ENCODE results near the gene FRMD4A. TPM values are rescaled to one million over a fixed set of nuclear protein-coding genes. Genes with fewer than 3 reads are reported as not detected.

The FRMD4A gene
- total RNA-seq, 1 donor from 2014 or later = 20.2 TPM

GRCh38 chr10:14327527-14327926, 3.2 kb downstream of the FRMD4A start:
- Histone ChIP-seq H3K9me3 (ENCODE audit: low read depth) (no peaks in the 10 kb centered on the region), H3K4me2 (no peak overlapping the region)

GRCh38 chr10:14326581-14326980, 4.1 kb downstream of the FRMD4A start:
- H3K27ac Mint-ChIP-seq = no peak overlapping the region
- no peak for DNase-seq (ENCODE audit: low spot score)
- Histone ChIP-seq H3K27ac (no peak overlapping the region), H3K36me3 (no peaks in the 10 kb centered on the region), H3K4me1 (peaks cover 14% of the 10 kb centered on the region), H3K9me3 (ENCODE audit: low read depth) (no peaks in the 10 kb centered on the region), H4K20me1 (ENCODE audit: low read depth) (no peaks in the 10 kb centered on the region), H3K27me3 (no peaks in the 10 kb centered on the region), H3K4me3 (no peak overlapping the region), H3K79me2 (ENCODE audit: low read depth) (no peaks in the 10 kb centered on the region), H3F3A (ENCODE audit: low read depth) (peaks cover 2% of the 10 kb centered on the region), H3K9ac (no peak overlapping the region), H3K4me2 (no peak overlapping the region), H2AFZ (replicated peaks) (no peak overlapping the region)
- no peak overlapping the region for H3K4me3 Mint-ChIP-seq
- peaks cover 7% of the 10 kb centered on the region for H3K27me3 Mint-ChIP-seq (ENCODE audit: insufficient read depth, low read depth)
- TF ChIP-seq EZH2phosphoT487 (IDR thresholded peaks at IDR 0.05) (no peak), EZH2 (IDR thresholded peaks at IDR 0.05) (no peak), CTCF (IDR thresholded peaks at IDR 0.05) (no peak)
- H3K4me1 Mint-ChIP-seq = peaks cover 27% of the 10 kb centered on the region
- no peaks in the 10 kb centered on the region for H3K36me3 Mint-ChIP-seq
- H3K9me3 Mint-ChIP-seq = no peaks in the 10 kb centered on the region

More at GRCh38 chr10:14327527-14327926, 3.2 kb downstream of the FRMD4A start:
- no peak overlapping the region for H3K4me3 ChIP-seq
- H3K4me1 Mint-ChIP-seq = peaks cover 27% of the 10 kb centered on the region
- H3K4me1 ChIP-seq = peaks cover 14% of the 10 kb centered on the region
- H3K27ac ChIP-seq = no peak overlapping the region
- no peaks in the 10 kb centered on the region for H3K36me3 Mint-ChIP-seq
- TF ChIP-seq EZH2 (IDR thresholded peaks at IDR 0.05) (no peak), CTCF (IDR thresholded peaks at IDR 0.05) (no peak), EZH2phosphoT487 (IDR thresholded peaks at IDR 0.05) (no peak)
- no peak overlapping the region for H2AFZ ChIP-seq (replicated peaks)
- no peak overlapping the region for H3K4me3 Mint-ChIP-seq
- H3K27me3 ChIP-seq = no peaks in the 10 kb centered on the region
- H3K36me3 ChIP-seq = no peaks in the 10 kb centered on the region
- H3K27ac Mint-ChIP-seq = no peak overlapping the region
- no peaks in the 10 kb centered on the region for H3K9me3 Mint-ChIP-seq
- peaks cover 2% of the 10 kb centered on the region for H3F3A ChIP-seq (ENCODE audit: low read depth)
- no peaks in the 10 kb centered on the region for H3K79me2 ChIP-seq (ENCODE audit: low read depth)
- DNase-seq (ENCODE audit: low spot score) = no peak
- H3K9ac ChIP-seq = no peak overlapping the region
- no peaks in the 10 kb centered on the region for H4K20me1 ChIP-seq (ENCODE audit: low read depth)
- H3K27me3 Mint-ChIP-seq (ENCODE audit: insufficient read depth, low read depth) = peaks cover 7% of the 10 kb centered on the region

GRCh38 chr10:14325325-14325955, 5.3 kb downstream of the FRMD4A start:
- Mint-ChIP-seq H3K4me1 (peaks cover 18% of the 10 kb centered on the region), H3K9me3 (no peaks in the 10 kb centered on the region), H3K27ac (no peak overlapping the region), H3K4me3 (no peak overlapping the region), H3K36me3 (no peaks in the 10 kb centered on the region), H3K27me3 (ENCODE audit: insufficient read depth, low read depth) (peaks cover 7% of the 10 kb centered on the region)
- DNase-seq (ENCODE audit: low spot score) = peak; percentile 59
- H2AFZ ChIP-seq (replicated peaks) = no peak overlapping the region
- H3K27ac ChIP-seq = no peak overlapping the region
- H3K4me2 ChIP-seq = no peak overlapping the region
- no peak for TF ChIP-seq EZH2phosphoT487 (IDR thresholded peaks at IDR 0.05)
- peak; percentile 73 for TF ChIP-seq CTCF (IDR thresholded peaks at IDR 0.05)
- no peaks in the 10 kb centered on the region for H3F3A ChIP-seq (ENCODE audit: low read depth)
- H3K4me1 ChIP-seq = peaks cover 9% of the 10 kb centered on the region
- no peaks in the 10 kb centered on the region for H3K27me3 ChIP-seq
- no peak overlapping the region for H3K9ac ChIP-seq
- no peaks in the 10 kb centered on the region for H4K20me1 ChIP-seq (ENCODE audit: low read depth)
- H3K79me2 ChIP-seq (ENCODE audit: low read depth) = no peaks in the 10 kb centered on the region
- H3K9me3 ChIP-seq (ENCODE audit: low read depth) = no peaks in the 10 kb centered on the region
- H3K36me3 ChIP-seq = no peaks in the 10 kb centered on the region
- no peak overlapping the region for H3K4me3 ChIP-seq

All from neural progenitor cell (in vitro differentiated cells).